GM12878 (cell line): ENCODE measurements around the gene MTRF1.

Experiments
- ATF7 ChIP-seq: fragments of 450-650 bp; IDR thresholded peaks from 2 replicates; pipeline ENCODE4 v1.6.1; 2016; ENCODE audit warnings: low read depth, mild to moderate bottlenecking
- CREB1 ChIP-seq: IDR thresholded peaks from 2 replicates; pipeline ENCODE4 v1.6.1; 2012; ENCODE audit warnings: low read depth, mild to moderate bottlenecking, inconsistent platforms
- ETV6 ChIP-seq, 2 experiments: fragments of 450-650 bp in 1 of 2; IDR thresholded peaks in 1 of 2; conservative IDR thresholded peaks in 1 of 2; 2 replicates each; pipeline ENCODE4 v1.6.1; 2014; ENCODE audit warnings: antibody characterized with exemption in 1 of 2, borderline replicate concordance in 1 of 2, low read depth in 1 of 2, mild to moderate bottlenecking in 1 of 2, moderate library complexity in 1 of 2
- EZH2 ChIP-seq: IDR thresholded peaks from 2 replicates; pipeline ENCODE4 v1.6.1; 2012; ENCODE audit warnings: low read depth, mild to moderate bottlenecking, control low read depth, inconsistent platforms, low read length, borderline replicate concordance; ENCODE audit not compliant: control insufficient read depth
- POLR2A ChIP-seq: IDR thresholded peaks from 2 replicates; pipeline ENCODE4 v1.6.1; 2011; ENCODE audit warnings: low read depth, mild to moderate bottlenecking, low read length
- POLR2AphosphoS5 ChIP-seq: IDR thresholded peaks from 2 replicates; pipeline ENCODE4 v1.6.1; 2011; ENCODE audit warnings: mild to moderate bottlenecking, low read length, inconsistent platforms
- RCOR1 ChIP-seq: conservative IDR thresholded peaks from 2 replicates; pipeline ENCODE4 v1.6.1; 2012; ENCODE audit warnings: low read depth, low read length, improper control_type of control experiment
- SMC3 ChIP-seq: IDR thresholded peaks from 2 replicates; pipeline ENCODE4 v1.6.1; 2011; ENCODE audit warnings: low read length, improper control_type of control experiment, borderline replicate concordance
- TCF7 ChIP-seq: IDR thresholded peaks from 2 replicates; pipeline ENCODE4 v1.6.1; 2014; ENCODE audit warnings: antibody characterized with exemption, borderline replicate concordance
- ZNF217 ChIP-seq: fragments of 450-650 bp; IDR thresholded peaks from 2 replicates; pipeline ENCODE4 v1.6.1; 2017; ENCODE audit warnings: antibody characterized with exemption, mild to moderate bottlenecking
- ZNF274 ChIP-seq: IDR thresholded peaks from one replicate; pipeline ENCODE4 v1.8.0; 2011; ENCODE audit not compliant: insufficient read length, insufficient read depth
- TF ChIP-seq, protein P1 (sequence below), 3 experiments: IDR thresholded peaks in 2 of 3; conservative IDR thresholded peaks in 1 of 3; 2 replicates each; pipeline ENCODE4 v1.5.1; 2011; ENCODE audit warnings: low read depth in 3 of 3, low read length in 3 of 3, mild to moderate bottlenecking in 3 of 3, control low read depth in 2 of 3, moderate library complexity in 2 of 3, inconsistent platforms in 1 of 3, mixed read lengths in 1 of 3; ENCODE audit not compliant: control insufficient read depth in 2 of 3, insufficient read depth in 1 of 3; ENCODE audit errors: extremely low read depth in 1 of 3
- TF ChIP-seq, protein P2 (sequence below): fragments of 450-650 bp; IDR thresholded peaks from 2 replicates; pipeline ENCODE4 v1.6.1; 2017; ENCODE audit warnings: antibody characterized with exemption, mild to moderate bottlenecking, moderate library complexity
- TF ChIP-seq, protein P3 (sequence below): IDR thresholded peaks from 2 replicates; pipeline ENCODE4 v1.6.1; 2012; ENCODE audit warnings: mild to moderate bottlenecking, low read depth, low read length

DNA sequence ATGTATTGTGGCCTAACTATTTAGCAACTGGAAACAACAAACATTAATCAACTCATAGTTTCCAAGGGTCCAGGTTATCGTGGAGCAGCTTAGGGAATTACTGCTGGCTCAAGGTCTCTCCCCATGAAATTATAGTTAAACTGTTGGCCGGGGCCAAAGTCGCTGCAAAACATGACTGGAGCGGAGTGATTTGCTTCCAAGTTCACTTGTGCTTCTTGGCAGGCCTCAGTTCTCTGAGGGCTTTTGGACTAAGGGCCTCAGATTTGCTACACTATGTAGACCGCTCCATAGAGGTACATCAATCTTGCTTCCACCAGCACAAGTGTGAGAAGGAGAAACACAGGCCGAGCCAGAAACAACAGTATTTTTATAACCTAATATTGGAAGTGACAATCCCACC lies 59.6 kb downstream of the MTRF1 start:
- TF ChIP-seq, protein P1, sequence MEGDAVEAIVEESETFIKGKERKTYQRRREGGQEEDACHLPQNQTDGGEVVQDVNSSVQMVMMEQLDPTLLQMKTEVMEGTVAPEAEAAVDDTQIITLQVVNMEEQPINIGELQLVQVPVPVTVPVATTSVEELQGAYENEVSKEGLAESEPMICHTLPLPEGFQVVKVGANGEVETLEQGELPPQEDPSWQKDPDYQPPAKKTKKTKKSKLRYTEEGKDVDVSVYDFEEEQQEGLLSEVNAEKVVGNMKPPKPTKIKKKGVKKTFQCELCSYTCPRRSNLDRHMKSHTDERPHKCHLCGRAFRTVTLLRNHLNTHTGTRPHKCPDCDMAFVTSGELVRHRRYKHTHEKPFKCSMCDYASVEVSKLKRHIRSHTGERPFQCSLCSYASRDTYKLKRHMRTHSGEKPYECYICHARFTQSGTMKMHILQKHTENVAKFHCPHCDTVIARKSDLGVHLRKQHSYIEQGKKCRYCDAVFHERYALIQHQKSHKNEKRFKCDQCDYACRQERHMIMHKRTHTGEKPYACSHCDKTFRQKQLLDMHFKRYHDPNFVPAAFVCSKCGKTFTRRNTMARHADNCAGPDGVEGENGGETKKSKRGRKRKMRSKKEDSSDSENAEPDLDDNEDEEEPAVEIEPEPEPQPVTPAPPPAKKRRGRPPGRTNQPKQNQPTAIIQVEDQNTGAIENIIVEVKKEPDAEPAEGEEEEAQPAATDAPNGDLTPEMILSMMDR (IDR thresholded peaks at IDR 0.05 in 2 of 3, conservative IDR thresholded peaks at IDR 0.05 in 1 of 3; ENCODE audit: control insufficient read depth in 2 of 3, extremely low read depth in 1 of 3, insufficient read depth in 1 of 3, low read depth in 3 of 3, low read length in 3 of 3) = no peak
- TF ChIP-seq RCOR1 (no peak), ETV6 (conservative IDR thresholded peaks at IDR 0.05 in 1 of 2, IDR thresholded peaks at IDR 0.05 in 1 of 2; ENCODE audit: borderline replicate concordance in 1 of 2, low read depth in 1 of 2) (no peak), ZNF274 (no peak), POLR2AphosphoS5 (no peak), POLR2A (no peak), CREB1 (no peak), ATF7 (no peak), SMC3 (no peak), ZNF217 (no peak), EZH2 (no peak), TCF7 (no peak)
- TF ChIP-seq, protein P2, sequence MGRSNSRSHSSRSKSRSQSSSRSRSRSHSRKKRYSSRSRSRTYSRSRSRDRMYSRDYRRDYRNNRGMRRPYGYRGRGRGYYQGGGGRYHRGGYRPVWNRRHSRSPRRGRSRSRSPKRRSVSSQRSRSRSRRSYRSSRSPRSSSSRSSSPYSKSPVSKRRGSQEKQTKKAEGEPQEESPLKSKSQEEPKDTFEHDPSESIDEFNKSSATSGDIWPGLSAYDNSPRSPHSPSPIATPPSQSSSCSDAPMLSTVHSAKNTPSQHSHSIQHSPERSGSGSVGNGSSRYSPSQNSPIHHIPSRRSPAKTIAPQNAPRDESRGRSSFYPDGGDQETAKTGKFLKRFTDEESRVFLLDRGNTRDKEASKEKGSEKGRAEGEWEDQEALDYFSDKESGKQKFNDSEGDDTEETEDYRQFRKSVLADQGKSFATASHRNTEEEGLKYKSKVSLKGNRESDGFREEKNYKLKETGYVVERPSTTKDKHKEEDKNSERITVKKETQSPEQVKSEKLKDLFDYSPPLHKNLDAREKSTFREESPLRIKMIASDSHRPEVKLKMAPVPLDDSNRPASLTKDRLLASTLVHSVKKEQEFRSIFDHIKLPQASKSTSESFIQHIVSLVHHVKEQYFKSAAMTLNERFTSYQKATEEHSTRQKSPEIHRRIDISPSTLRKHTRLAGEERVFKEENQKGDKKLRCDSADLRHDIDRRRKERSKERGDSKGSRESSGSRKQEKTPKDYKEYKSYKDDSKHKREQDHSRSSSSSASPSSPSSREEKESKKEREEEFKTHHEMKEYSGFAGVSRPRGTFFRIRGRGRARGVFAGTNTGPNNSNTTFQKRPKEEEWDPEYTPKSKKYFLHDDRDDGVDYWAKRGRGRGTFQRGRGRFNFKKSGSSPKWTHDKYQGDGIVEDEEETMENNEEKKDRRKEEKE = no peak
- TF ChIP-seq, protein P3, sequence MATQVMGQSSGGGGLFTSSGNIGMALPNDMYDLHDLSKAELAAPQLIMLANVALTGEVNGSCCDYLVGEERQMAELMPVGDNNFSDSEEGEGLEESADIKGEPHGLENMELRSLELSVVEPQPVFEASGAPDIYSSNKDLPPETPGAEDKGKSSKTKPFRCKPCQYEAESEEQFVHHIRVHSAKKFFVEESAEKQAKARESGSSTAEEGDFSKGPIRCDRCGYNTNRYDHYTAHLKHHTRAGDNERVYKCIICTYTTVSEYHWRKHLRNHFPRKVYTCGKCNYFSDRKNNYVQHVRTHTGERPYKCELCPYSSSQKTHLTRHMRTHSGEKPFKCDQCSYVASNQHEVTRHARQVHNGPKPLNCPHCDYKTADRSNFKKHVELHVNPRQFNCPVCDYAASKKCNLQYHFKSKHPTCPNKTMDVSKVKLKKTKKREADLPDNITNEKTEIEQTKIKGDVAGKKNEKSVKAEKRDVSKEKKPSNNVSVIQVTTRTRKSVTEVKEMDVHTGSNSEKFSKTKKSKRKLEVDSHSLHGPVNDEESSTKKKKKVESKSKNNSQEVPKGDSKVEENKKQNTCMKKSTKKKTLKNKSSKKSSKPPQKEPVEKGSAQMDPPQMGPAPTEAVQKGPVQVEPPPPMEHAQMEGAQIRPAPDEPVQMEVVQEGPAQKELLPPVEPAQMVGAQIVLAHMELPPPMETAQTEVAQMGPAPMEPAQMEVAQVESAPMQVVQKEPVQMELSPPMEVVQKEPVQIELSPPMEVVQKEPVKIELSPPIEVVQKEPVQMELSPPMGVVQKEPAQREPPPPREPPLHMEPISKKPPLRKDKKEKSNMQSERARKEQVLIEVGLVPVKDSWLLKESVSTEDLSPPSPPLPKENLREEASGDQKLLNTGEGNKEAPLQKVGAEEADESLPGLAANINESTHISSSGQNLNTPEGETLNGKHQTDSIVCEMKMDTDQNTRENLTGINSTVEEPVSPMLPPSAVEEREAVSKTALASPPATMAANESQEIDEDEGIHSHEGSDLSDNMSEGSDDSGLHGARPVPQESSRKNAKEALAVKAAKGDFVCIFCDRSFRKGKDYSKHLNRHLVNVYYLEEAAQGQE = no peak
